GM19455 (cell line): ENCODE data around the gene THSD4.
A peak's percentile ranks its signal among the peaks of the same experiment; 100 is the strongest.

Experiments used
- ATAC-seq: cut with Tn5 transposase; IDR thresholded peaks from one replicate; pipeline ENCODE4 v1.9.1; 2021; ENCODE audit not compliant: unreplicated experiment

The THSD4 gene

GRCh38 chr15:71756599-71757352, 641.5 kb downstream of the THSD4 start:
- no peak for ATAC-seq

- ATAC-seq = no peak
Observed at GRCh38 chr15:71757741-71758530, 642.7 kb downstream of the THSD4 start.

- ATAC-seq = no peak
Observed at GRCh38 chr15:71758711-71759110, 643.4 kb downstream of the THSD4 start.

GRCh38 chr15:71760852-71761251, 645.6 kb downstream of the THSD4 start:
- ATAC-seq = no peak

- no peak for ATAC-seq
Observed at GRCh38 chr15:71761649-71762048, 646.4 kb downstream of the THSD4 start.

GRCh38 chr15:71768184-71768583, 652.9 kb downstream of the THSD4 start:
- ATAC-seq = no peak

GRCh38 chr15:71773206-71773859, 658.1 kb downstream of the THSD4 start:
- no peak for ATAC-seq

- no peak for ATAC-seq
Observed at GRCh38 chr15:71775856-71776255, 660.6 kb downstream of the THSD4 start.

- ATAC-seq = no peak
Observed at GRCh38 chr15:71776304-71776703, 661.0 kb downstream of the THSD4 start.

- no peak for ATAC-seq
Observed at GRCh38 chr15:71777216-71777943, 662.1 kb downstream of the THSD4 start.

GRCh38 chr15:71779073-71779797, 664.0 kb downstream of the THSD4 start:
- ATAC-seq = no peak

GRCh38 chr15:71780115-71780976, 665.1 kb downstream of the THSD4 start:
- peak; percentile 56 for ATAC-seq

- ATAC-seq = peak; percentile 44
Observed at GRCh38 chr15:71781179-71781964, 666.1 kb downstream of the THSD4 start.

- no peak for ATAC-seq
Observed at GRCh38 chr15:71781965-71782265, 666.6 kb downstream of the THSD4 start.

- no peak for ATAC-seq
Observed at GRCh38 chr15:71782422-71783165, 667.3 kb downstream of the THSD4 start.

- ATAC-seq = no peak
Observed at GRCh38 chr15:71784719-71785118, 669.4 kb downstream of the THSD4 start.

- no peak for ATAC-seq
Observed at GRCh38 chr15:71785996-71786395, 670.7 kb downstream of the THSD4 start.

- ATAC-seq = no peak
Observed at GRCh38 chr15:71786673-71787072, 671.4 kb downstream of the THSD4 start.
